Kidney (tissue), 14 donors: ENCODE data around the gene PTGS1. TPM values are rescaled to one million over a fixed set of nuclear protein-coding genes. Genes with fewer than 3 reads are reported as not detected.
"Not testable (repeated sequence)": the region's sequence is repeated elsewhere in the genome, so short reads cannot be mapped to it uniquely, and the experiment has no call there.

Source experiments
- DNase-seq, 5 donors: peaks; one replicate each; pipeline ENCODE4 v3.0.0-alpha.2; 2013 to 2020
- FAIRE-seq: peaks from 2 replicates; lab custom pipeline; 2012; peaks lifted over from hg19 to GRCh38; lab: Jason Lieb, UNC
- H3K27ac ChIP-seq, 2 donors: one replicate each; pipeline ENCODE4 v1.7.0; 2013; ENCODE audit warnings: low read depth in 2 of 2, low read length in 2 of 2, inconsistent platforms in 1 of 2
- H3K27me3 ChIP-seq: one replicate; pipeline ENCODE4 v1.7.1; 2013; ENCODE audit warnings: low read length, inconsistent platforms; ENCODE audit not compliant: control insufficient read depth, insufficient read depth
- H3K36me3 ChIP-seq, 3 donors: one replicate each; pipeline versions ENCODE4 v1.7.0 to v1.7.1; 2013; ENCODE audit warnings: low read length in 3 of 3, control low read depth in 1 of 3, inconsistent platforms in 1 of 3; ENCODE audit not compliant: insufficient read depth in 3 of 3, control insufficient read depth in 2 of 3
- H3K4me1 ChIP-seq, 3 donors: one replicate each; pipeline versions ENCODE4 v1.7.0 to v1.7.1; 2013; ENCODE audit warnings: low read length in 3 of 3, inconsistent platforms in 1 of 3, low read depth in 1 of 3; ENCODE audit not compliant: control insufficient read depth in 2 of 3, insufficient read depth in 2 of 3
- H3K4me3 ChIP-seq, 3 donors: one replicate each; pipeline versions ENCODE4 v1.7.0 to v1.8.1; 2013; ENCODE audit warnings: low read length in 3 of 3, control low read depth in 1 of 3, inconsistent platforms in 1 of 3
- H3K9ac ChIP-seq, 3 donors: one replicate each; pipeline versions ENCODE4 v1.7.0 to v1.7.1; 2013; ENCODE audit warnings: low read length in 3 of 3, control low read depth in 1 of 3, inconsistent platforms in 1 of 3
- H3K9me3 ChIP-seq, 3 donors: one replicate each; pipeline versions ENCODE4 v1.7.0 to v1.7.1; 2013; ENCODE audit warnings: low read length in 3 of 3, control low read depth in 1 of 3, inconsistent platforms in 1 of 3; ENCODE audit not compliant: control insufficient read depth in 2 of 3, insufficient read depth in 1 of 3
- intact Hi-C: fragments of 100-400 bp; cut with DNase I; formaldehyde crosslinking; loops from one replicate; pipeline ENCODE4 v1.11.1; 2022
- polyA plus RNA-seq: library from polyadenylated mRNA; stranded (reverse); fragments of 350-450 nt; fragmentation: Illumina TruSeq; extraction: RNeasy Lipid Tissue Mini Kit (QIAGEN cat#74804); gene quantifications from one replicate; pipeline ENCODE4 v1.2.3, GENCODE V29; 2014; ENCODE audit warnings: low read depth, low replicate concordance; ENCODE audit not compliant: insufficient read depth
- total RNA-seq: library from RNA; stranded (reverse); fragmentation: NEBNext Ultra II Directional; extraction: Animal tissue kit (Norgen Biotek cat#: 25700); gene quantifications from one replicate; pipeline ENCODE4 v1.2.1, GENCODE V29; 2021
- TF ChIP-seq, protein P1 (sequence below): IDR thresholded peaks from 3 replicates; pipeline ENCODE4 v1.5.1; 2012; ENCODE audit warnings: mild to moderate bottlenecking, moderate library complexity, borderline replicate concordance; ENCODE audit not compliant: insufficient read depth; ENCODE audit errors: extremely low read depth
- donor health status: control.
- donor health status: control.
- donor health status: control.
- donor health status: control.
- donor health status: control.
- donor health status: DM: yes; HTN: yes; CAD: no.
- donor health status: Normal renal cell carcinoma (clear cell type).

The PTGS1 gene
- total and polyA plus RNA-seq, 2 donors from 2014 or later, result 3.5 to 9.4 TPM

- TF ChIP-seq, protein P1, sequence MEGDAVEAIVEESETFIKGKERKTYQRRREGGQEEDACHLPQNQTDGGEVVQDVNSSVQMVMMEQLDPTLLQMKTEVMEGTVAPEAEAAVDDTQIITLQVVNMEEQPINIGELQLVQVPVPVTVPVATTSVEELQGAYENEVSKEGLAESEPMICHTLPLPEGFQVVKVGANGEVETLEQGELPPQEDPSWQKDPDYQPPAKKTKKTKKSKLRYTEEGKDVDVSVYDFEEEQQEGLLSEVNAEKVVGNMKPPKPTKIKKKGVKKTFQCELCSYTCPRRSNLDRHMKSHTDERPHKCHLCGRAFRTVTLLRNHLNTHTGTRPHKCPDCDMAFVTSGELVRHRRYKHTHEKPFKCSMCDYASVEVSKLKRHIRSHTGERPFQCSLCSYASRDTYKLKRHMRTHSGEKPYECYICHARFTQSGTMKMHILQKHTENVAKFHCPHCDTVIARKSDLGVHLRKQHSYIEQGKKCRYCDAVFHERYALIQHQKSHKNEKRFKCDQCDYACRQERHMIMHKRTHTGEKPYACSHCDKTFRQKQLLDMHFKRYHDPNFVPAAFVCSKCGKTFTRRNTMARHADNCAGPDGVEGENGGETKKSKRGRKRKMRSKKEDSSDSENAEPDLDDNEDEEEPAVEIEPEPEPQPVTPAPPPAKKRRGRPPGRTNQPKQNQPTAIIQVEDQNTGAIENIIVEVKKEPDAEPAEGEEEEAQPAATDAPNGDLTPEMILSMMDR, result no peak
- H3K9ac ChIP-seq, result no peak overlapping the region
- H3K4me3 ChIP-seq, result no peak overlapping the region
- no peaks in the 10 kb centered on the region for H3K36me3 ChIP-seq
- intact Hi-C loops, result no loop called here
- no peaks in the 10 kb centered on the region for H3K4me1 ChIP-seq
- FAIRE-seq (no peak), DNase-seq (no peak)
- no peaks in the 10 kb centered on the region for H3K9me3 ChIP-seq
- H3K27ac ChIP-seq, result no peak overlapping the region
- no peaks in the 10 kb centered on the region for H3K27me3 ChIP-seq
Measured at GRCh38 chr9:122360891-122361290, 9.9 kb upstream of the PTGS1 start.

- intact Hi-C loops, result not testable (repeated sequence)
Measured at GRCh38 chr9:122363131-122363530, 7.7 kb upstream of the PTGS1 start.

GRCh38 chr9:122364117-122364782, 6.6 kb upstream of the PTGS1 start:
- TF ChIP-seq, protein P1, result no peak
- no peaks in the 10 kb centered on the region for H3K27me3 ChIP-seq
- no peak overlapping the region for H3K9ac ChIP-seq
- intact Hi-C loops, result no loop called here
- no peaks in the 10 kb centered on the region for H3K36me3 ChIP-seq
- DNase-seq (peak in 1 of 5 donors; percentile 20), FAIRE-seq (no peak)
- no peaks in the 10 kb centered on the region for H3K4me1 ChIP-seq
- H3K27ac ChIP-seq, result no peak overlapping the region
- H3K4me3 ChIP-seq, result no peak overlapping the region
- peaks cover 0 to 2% (median 0%) of the 10 kb centered on the region in 3 donors for H3K9me3 ChIP-seq

More at GRCh38 chr9:122363131-122363530, 7.7 kb upstream of the PTGS1 start:
- H3K9me3 ChIP-seq, H3K27ac ChIP-seq, H3K27me3 ChIP-seq, FAIRE-seq, H3K36me3 ChIP-seq, DNase-seq, H3K4me1 ChIP-seq, H3K4me3 ChIP-seq, H3K9ac ChIP-seq: not testable (repeated sequence)

DNA sequence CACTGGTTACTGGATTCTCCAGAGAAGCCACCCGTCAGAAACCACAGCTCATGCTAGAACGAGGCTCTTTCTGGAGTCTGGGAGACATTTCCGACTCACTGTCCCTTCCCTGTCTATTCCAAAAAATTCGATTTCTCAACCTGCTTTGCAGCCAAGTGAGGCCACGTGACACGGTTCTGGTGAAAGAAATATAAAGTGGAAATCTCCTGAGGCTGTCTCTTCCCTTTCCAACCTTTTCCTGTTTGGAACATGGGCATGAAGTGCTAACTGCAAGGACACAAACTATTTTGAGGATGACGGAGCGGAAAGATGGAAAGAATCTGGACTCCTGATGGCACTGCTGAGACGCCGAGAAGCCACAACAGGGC, 6.1 kb upstream of the PTGS1 start:
- Histone ChIP-seq H3K27me3 (no peaks in the 10 kb centered on the region), H3K4me1 (no peaks in the 10 kb centered on the region), H3K27ac (no peak overlapping the region), H3K4me3 (no peak overlapping the region), H3K9ac (no peak overlapping the region), H3K9me3 (peaks cover 0 to 2% (median 0%) of the 10 kb centered on the region in 3 donors), H3K36me3 (no peaks in the 10 kb centered on the region)
- TF ChIP-seq, protein P1, result no peak
- FAIRE-seq (no peak), DNase-seq (no peak)
- intact Hi-C loops, result no loop called here
